HL-60 (cell line): Measurements from ENCODE around the gene C16orf74.

Experiments
- POLR2AphosphoS5 ChIP-seq: IDR thresholded peaks from 2 replicates; pipeline ENCODE4 v1.6.1; 2012; ENCODE audit warnings: low read depth
- TF ChIP-seq, protein P1 (sequence below): IDR thresholded peaks from 2 replicates; pipeline ENCODE4 v1.6.1; 2012; ENCODE audit warnings: low read depth; ENCODE audit not compliant: insufficient replicate concordance

- TF ChIP-seq, protein P1, sequence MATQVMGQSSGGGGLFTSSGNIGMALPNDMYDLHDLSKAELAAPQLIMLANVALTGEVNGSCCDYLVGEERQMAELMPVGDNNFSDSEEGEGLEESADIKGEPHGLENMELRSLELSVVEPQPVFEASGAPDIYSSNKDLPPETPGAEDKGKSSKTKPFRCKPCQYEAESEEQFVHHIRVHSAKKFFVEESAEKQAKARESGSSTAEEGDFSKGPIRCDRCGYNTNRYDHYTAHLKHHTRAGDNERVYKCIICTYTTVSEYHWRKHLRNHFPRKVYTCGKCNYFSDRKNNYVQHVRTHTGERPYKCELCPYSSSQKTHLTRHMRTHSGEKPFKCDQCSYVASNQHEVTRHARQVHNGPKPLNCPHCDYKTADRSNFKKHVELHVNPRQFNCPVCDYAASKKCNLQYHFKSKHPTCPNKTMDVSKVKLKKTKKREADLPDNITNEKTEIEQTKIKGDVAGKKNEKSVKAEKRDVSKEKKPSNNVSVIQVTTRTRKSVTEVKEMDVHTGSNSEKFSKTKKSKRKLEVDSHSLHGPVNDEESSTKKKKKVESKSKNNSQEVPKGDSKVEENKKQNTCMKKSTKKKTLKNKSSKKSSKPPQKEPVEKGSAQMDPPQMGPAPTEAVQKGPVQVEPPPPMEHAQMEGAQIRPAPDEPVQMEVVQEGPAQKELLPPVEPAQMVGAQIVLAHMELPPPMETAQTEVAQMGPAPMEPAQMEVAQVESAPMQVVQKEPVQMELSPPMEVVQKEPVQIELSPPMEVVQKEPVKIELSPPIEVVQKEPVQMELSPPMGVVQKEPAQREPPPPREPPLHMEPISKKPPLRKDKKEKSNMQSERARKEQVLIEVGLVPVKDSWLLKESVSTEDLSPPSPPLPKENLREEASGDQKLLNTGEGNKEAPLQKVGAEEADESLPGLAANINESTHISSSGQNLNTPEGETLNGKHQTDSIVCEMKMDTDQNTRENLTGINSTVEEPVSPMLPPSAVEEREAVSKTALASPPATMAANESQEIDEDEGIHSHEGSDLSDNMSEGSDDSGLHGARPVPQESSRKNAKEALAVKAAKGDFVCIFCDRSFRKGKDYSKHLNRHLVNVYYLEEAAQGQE = no peak
- TF ChIP-seq POLR2AphosphoS5 = no peak
Observed at GRCh38 chr16:85754413-85754812, 3.5 kb upstream of the C16orf74 start.
